SW480 (cell line): ENCODE results near the gene RFC3.

Experiments used
- DNase-seq: peaks from one replicate; pipeline ENCODE4 v3.0.0-alpha.2; 2016; ENCODE audit warnings: low spot score

The RFC3 gene

GRCh38 chr13:33865945-33866344, 48.0 kb downstream of the RFC3 start:
- DNase-seq = no peak

- no peak for DNase-seq
Observed at GRCh38 chr13:33867472-33867871, 49.5 kb downstream of the RFC3 start.

- no peak for DNase-seq
Observed at GRCh38 chr13:33868343-33868994, 50.5 kb downstream of the RFC3 start.

- DNase-seq = no peak
Observed at GRCh38 chr13:33869005-33869404, 51.1 kb downstream of the RFC3 start.

GRCh38 chr13:33870046-33870668, 52.2 kb downstream of the RFC3 start:
- no peak for DNase-seq

- DNase-seq = no peak
Observed at GRCh38 chr13:33871207-33872004, 53.5 kb downstream of the RFC3 start.

- no peak for DNase-seq
Observed at GRCh38 chr13:33872005-33872351, 54.0 kb downstream of the RFC3 start.

- DNase-seq = no peak
Observed at GRCh38 chr13:33873251-33873908, 55.4 kb downstream of the RFC3 start.

GRCh38 chr13:33874871-33875270, 56.9 kb downstream of the RFC3 start:
- no peak for DNase-seq

- DNase-seq = no peak
Observed at GRCh38 chr13:33875618-33876401, 57.9 kb downstream of the RFC3 start.

- DNase-seq = no peak
Observed at GRCh38 chr13:33876716-33877394, 58.9 kb downstream of the RFC3 start.

- DNase-seq = no peak
Observed at GRCh38 chr13:33879118-33879517, 61.2 kb downstream of the RFC3 start.

- no peak for DNase-seq
Observed at GRCh38 chr13:33882804-33883203, 64.9 kb downstream of the RFC3 start.

GRCh38 chr13:33884531-33885220, 66.7 kb downstream of the RFC3 start:
- no peak for DNase-seq
